Measurements from ENCODE around the gene C14orf180.
"Not testable (repeated sequence)": the region's sequence is repeated elsewhere in the genome, so short reads cannot be mapped to it uniquely, and the experiment has no call there.

The C14orf180 gene

GRCh38 chr14:104579939-104580338 is 375 bp downstream of the C14orf180 start:
- not testable (repeated sequence) for DNase-seq

DNA sequence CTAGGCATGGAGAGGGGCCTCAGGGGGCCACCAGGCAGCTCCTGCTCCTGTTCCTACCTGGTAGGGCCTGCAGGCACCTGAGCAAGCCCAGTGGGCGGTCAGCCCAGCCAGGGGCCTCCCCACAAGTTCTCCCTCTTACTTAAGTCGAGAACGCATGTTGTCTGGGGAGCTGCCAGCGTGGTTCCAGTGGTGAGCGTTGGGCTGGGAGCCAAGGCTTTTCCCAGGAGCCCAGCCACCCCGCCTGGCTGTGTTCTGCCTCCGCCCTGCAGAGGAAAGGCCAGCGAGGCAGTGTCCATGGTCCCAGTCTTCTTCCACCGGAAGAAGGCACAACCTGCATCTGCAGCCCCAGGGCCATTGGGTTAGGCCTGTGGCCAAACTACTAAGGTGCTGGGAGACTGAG is 1.4 kb downstream of the C14orf180 start:
- DNase-seq: no peak

DNA sequence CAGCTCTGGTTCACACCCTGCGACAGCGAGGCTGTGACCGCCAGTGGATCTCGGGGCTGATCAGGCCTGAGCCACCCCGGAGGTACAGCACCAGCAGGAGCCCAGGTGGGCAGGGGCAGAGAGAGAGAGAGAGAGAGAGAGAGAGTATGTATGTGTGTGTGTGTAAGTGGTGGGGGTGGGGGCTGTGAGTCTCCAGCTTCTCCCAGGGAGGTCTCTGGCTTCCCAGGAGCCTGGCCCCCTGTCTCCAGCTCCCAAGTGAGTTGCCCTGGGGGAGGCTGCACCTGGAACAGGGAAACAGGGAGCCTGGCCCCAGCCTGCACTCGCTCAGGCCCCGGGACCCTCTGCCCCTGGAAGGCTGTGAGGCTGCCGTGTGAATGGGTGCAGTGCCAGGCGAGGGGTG is 2.0 kb downstream of the C14orf180 start:
- no peak for DNase-seq

DNA sequence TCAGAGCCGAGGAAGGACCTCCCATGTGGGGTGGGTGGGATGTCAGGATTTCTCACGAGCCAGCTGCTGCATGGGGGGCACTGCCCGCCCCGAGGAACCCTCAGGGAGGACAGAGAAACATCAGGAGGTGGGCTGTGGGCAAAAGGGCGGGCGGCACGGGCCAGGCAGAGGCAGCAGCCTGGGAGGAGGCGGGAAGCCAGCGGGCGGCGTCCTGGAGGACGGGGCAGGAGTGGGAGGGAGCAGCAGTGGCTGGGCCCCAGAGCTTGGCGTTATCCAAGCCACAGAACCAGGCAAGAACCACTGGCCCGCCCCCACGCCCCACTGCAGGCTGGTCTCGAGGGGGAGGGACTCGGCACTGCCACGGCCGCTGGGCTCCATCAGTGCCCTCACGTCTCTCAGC is 2.4 kb downstream of the C14orf180 start:
- no peak for DNase-seq

DNA sequence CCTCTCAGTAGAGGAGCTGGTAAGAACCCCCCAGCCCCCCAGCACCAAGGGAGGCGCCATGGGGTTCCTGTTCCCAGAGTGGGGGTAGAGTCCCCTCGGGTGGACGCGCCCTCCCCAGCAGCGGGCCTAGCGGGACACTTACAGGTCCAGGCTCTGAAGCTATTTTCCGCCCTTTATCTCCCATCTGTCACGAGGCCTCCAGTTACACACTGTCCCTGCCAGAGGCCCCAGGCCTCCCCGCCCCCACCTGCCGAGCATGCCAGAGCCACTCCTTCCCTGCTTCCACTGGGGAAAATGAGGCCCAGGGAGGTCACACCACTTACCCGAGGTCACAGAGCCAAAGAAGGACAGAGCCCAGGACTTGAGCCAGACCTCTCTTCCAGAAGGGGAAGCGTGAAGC is 3.1 kb downstream of the C14orf180 start:
- DNase-seq: no peak

DNA sequence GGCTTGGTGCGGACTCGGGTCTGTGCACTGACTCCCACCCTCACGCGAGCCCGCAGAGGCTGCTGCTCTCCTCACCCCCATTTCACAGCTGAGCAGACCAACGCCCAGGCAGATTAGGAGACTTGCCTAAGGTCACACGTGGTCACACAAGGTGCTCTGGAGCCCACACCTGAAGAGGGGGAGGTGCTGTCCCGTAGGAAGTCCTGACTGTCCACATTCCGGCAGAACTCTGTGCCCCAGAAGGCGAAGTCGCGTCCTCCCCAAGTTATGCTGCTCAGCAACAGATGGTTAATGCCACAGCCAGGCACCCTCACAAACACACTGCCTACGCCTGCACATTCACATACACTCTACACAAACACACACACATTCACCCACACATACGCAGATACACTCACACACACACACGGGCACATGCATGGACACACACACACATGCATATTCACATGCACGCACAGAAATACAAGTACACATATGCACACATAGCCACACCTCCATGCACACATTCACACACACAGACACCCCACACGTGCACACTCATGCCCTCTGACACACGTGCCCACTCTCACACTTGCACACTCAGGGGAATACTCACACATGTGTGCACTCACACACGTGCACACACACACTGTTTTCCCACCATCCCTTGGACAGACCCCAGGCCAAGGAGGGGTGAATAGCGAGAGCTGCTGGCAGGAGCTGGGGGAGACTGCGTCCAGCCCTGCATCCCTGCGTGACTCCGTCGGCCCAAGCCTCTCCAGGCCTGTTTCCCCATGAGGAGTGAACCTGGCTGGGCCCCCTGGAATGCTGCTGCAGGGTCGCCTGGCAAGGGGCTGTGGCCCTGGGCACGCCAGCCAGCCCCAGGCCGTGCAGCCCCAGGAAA is 4.1 kb downstream of the C14orf180 start:
- no peak for DNase-seq

DNA sequence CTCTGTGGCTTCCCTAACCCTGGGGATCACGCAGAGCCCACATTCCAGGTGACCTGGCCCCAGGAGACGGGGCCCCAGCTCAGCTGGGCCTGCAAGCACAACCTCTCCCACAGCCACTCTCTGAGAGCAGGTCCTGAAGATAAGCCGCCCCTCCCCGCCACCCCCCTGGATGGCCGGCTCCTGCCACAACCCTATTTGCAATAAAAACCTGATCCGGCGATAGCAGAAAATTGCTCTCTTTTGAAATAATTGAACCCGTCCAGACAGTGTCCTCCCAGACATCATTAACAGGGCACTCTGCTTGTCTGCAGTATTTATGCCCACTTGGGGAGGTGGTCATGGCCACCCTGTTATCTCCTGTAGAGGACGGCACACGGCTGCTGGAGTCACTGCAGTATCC is 5.0 kb downstream of the C14orf180 start:
- DNase-seq: no peak

DNA sequence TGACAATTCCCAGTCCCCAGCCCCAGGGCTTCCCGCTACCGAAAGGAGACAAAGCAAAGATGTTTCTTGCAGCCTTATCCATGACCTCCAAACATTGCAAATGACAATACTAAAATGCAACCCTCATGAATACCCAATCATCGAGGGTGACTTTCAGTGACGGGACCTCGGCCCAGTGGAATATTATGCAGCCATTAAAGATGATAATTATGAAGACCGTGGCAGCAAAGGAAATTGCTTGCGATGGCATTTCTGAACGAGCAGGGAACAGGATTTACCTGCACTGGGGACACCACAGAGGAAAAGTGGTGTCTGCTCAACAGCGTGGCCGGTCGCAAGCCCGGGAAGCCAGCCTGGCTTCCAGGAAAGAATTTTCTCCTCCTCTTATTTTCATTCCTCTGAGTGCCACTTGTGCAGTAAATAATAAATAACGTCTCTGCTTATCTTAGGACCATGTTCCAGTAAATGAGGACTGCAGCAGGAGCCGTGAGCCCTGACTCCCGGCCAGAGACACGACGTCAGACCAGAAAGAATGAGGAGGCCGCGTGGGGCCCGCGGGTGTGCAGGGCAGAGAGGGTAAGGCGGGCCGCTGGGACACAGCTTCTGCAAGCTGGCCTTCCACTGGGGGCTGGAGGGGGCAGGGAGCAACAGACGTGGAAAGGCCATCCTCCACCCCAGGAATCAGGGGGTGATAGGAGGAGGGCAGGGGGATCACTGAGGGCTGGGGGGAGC is 6.6 kb downstream of the C14orf180 start:
- no peak for DNase-seq

GRCh38 chr14:104586832-104587620 is 7.5 kb downstream of the C14orf180 start:
- DNase-seq: no peak

DNA sequence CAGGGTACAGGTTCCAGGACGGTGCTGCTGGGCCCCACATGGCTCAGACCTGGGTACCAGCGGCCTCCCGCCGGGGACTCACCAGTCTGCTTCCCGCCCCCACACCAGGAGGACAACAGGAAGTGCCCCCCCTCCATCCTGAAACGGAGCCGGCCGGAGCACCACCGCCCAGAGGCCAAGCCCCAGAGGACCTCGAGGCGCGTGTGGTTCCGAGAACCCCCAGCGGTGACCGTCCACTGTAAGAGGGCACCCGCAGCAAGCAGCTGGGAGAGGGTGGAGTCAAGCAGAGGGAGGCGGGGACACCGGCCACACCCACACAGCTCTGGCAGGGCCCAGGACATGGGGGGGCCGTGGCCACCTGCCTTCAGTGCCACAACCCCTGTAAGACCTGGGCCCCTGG is 8.1 kb downstream of the C14orf180 start:
- no peak for DNase-seq

DNA sequence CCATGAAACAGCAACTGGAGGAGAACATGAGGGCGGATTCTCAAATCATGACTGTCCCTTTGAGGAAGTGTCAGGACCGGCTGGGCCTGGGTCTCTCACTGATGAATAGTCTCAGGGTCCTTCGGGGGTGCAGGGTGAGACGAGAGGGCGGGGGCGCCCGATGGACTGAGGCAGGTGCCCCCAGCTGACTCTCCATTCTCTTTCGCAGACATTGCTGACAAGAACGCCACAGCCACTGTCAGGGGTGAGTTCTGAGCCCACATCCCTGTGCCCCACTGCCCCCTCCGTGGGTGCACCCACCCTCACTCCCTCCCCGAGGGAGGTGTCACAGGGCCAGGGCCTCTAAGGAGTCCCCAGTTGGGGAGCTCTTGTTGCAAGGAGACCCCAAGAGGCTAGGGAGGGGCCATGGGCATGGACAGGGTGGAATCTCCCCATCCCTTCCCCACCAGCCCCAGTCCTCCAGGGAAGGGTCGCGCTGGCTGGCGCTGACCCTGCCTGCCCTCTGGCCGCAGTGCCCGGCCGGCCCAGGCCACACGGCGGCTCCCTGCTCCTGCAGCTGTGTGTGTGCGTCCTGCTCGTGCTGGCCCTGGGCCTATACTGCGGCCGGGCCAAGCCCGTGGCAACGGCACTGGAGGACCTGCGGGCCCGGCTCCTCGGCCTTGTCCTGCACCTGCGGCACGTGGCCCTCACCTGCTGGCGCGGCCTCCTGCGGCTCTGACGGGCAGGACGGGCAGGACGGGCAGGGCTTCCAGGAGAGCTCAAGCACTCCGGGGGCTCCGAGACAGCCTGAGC is 8.7 kb downstream of the C14orf180 start:
- no peak for DNase-seq

- no peak for DNase-seq
Measured at GRCh38 chr14:104589338-104590195, 10.0 kb downstream of the C14orf180 start.

- DNase-seq: no peak
Measured at GRCh38 chr14:104590240-104590965, 10.8 kb downstream of the C14orf180 start.

DNA sequence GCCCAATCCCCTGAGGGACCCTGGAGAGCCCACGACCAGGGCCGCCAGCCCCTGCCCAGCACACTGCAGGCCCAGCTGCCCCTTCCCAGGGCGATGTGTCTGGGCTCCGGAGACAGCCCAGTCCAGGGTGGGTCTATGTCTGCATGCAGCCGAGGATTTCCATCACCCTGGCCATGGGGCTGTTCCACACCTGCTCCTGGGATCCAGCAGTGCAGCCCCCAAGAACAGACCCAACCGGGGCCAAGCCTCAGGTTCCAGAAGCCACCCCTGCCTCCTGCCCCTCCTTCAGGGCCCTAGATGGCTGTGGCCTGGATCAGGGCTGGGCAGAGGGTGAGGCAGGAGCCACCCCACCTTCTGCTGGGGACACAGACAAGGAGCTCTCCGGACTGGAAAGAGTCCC is 11.5 kb downstream of the C14orf180 start:
- DNase-seq: no peak

GRCh38 chr14:104591506-104592291 is 12.1 kb downstream of the C14orf180 start:
- DNase-seq: no peak

DNA sequence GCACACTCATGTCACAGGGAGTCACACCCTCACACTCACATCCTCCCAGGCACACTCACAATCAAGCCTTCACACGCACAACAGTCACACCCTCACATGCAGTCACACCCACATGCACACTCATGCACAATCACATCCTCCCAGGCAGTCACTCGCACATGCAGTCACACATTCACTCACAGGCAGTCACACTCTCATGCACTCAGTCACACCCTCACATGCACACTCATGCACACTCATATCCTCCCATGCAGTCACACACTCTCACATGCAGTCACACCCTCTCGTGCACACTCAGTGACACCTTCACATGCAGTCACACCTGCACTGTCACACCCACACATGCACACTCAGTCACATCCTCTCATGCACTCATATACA is 12.7 kb downstream of the C14orf180 start:
- DNase-seq: no peak

DNA sequence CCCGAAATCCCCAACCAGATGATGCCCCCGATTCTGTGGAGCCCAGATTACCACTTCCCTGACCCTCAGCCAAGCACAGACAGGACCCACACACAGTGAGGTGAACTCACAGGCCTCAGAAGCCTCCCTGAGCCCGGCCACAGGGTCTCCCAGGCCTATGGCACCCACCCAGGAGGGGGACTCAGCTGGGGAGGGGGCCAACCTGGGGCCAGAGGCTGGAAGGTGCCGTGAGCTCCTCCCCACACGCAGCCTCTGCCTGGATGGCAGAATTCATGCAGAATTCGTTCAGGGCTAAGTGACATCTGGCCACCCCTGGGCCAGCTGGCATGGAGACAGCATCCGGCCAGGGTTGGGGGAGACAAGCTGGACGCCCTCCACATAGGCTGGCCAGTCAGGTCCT is 13.2 kb downstream of the C14orf180 start:
- no peak for DNase-seq

- no peak for DNase-seq
Measured at GRCh38 chr14:104593241-104593701, 13.7 kb downstream of the C14orf180 start.

- no peak for DNase-seq
Measured at GRCh38 chr14:104593710-104594136, 14.2 kb downstream of the C14orf180 start.

All from CD4-positive, alpha-beta T cell treated with Interleukin-15 for 1 hour (primary cell).